Suppressor macrophage (primary cell): ENCODE measurements around the gene PDE4D.

ENCODE experiments used
- DNase-seq, 4 experiments: peaks; one replicate each; pipeline ENCODE4 v3.0.0-alpha.2; 2020 to 2022

The PDE4D gene

DNA sequence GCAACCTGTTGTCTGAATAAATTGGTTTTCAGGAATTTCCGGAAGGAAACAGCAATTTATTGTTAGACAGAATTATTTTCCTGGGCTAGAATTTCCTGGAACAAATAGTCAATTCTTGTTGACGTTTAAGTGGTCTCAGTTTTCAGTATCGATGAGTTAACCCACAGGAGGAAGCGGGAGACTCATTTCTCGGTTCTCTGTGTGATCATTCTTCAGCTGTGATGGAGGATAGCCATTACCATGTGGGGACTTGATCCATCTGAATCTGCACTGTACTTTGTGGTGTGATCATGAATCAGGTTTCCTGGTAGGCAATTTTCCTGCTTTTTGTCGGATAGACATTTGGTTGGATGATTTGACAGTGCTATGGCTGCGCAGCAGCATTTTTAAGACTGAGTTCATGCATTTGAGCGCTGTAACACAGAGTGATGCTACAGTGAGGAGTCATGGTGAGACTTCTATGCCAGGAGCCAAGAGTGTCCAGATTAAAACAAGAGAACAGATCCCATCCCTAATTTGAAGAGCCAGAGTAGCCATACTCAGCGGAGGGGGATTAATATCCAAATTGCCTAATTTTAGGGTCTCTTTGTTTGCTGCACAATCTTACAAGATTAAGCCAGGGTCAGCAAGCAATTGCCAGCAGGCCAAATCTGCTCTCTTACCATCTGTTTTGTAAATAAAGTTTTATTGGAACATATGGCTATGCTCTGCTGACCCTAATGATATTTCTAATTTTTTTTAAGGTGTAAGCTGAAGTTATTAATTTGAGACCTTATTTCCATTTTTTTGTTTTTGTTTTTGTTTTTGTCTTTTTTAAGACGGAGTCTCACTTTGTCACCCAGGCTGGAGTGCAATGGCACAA is 954.7 kb downstream of the PDE4D start:
- no peak for DNase-seq

GRCh38 chr5:58937031-58937681 is 956.4 kb downstream of the PDE4D start:
- no peak for DNase-seq

DNA sequence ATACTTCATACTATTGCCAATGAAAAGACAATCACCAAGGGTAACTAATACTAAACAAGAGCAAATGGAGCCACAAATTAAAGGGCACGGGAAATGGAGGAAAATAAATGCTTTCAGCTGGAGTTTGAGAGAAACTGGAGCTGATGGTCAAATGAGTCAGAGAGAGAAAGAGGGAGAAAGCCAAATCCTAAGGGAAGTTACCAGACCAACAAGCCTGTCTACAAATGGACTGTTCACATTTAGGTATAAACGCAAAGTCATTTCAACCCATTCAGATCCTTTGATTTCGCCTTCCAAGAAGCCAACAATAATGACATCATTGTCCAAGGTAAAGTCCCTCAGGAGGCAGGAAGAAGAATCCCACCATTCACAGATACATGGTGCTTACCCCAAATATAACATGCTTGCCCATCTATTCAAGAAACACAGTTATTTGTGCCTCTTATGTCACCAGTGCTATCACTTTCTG is 958.9 kb downstream of the PDE4D start:
- no peak for DNase-seq

GRCh38 chr5:58933891-58934628 is 959.5 kb downstream of the PDE4D start:
- DNase-seq, result no peak

DNA sequence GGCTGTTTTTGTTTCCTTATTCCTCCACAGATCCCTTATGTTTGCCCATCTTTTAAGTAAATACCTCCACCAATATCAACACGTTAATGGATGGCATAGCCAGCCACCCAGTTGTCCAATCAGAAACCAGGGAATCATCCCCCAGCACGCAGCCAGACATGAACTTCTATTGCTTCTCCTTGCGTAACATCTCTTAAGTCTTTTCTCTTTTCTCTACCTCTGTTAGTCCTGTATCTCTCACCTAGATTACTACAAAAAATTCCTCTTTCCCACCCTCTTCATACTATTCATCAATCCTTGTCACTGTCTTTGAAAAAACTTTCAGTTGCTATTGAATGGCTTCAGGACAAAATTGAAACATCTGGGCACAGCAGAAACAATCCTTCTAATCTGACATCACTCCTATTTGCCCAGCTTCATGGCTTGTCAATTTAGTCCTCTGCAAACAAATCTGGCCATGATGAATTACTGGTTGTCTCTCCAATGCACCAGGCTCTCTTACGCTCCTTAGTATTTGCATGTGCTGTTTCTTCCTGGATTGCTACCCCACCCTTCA is 961.4 kb downstream of the PDE4D start:
- no peak for DNase-seq

- no peak for DNase-seq
These were observed 963.0 kb downstream of the PDE4D start for GRCh38 chr5:58930520-58930919.

DNA sequence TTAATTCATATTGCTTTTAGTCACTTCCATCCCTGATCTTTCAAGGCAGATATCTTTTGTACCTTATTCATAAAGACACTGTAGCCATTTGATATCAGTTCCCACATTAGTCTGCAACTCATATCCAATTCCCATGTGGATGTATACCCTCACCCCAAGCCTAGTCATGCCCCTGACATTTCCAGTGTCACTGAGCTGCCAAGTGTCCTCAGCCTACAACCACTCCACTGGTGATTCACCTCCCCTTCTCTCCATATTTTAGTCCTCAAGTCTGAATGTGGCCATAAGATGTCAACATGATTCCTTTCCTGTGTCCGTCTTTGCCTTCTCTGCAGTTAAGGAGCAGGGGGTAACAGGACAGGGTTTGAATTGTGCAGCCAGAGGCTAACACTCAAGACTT is 963.8 kb downstream of the PDE4D start:
- no peak for DNase-seq

DNA sequence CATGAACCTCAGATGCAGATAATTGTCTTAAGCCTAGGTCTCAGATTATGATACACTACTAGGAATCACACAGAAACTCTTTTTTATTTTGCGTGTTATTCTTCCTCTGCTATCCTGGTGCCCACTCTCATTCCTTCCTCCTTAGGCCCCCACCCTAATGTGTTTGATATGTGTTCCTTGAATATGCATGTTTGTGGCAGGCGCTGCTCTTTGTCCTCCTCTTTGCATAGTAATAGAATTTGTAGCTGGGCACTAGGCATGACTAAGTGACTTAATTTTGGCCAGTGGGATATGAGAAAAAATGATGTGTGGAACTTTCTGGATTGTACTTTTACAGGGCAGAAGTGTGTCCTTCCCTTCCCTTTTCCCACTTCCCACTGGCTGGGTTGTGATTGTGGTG is 965.6 kb downstream of the PDE4D start:
- no peak for DNase-seq

DNA sequence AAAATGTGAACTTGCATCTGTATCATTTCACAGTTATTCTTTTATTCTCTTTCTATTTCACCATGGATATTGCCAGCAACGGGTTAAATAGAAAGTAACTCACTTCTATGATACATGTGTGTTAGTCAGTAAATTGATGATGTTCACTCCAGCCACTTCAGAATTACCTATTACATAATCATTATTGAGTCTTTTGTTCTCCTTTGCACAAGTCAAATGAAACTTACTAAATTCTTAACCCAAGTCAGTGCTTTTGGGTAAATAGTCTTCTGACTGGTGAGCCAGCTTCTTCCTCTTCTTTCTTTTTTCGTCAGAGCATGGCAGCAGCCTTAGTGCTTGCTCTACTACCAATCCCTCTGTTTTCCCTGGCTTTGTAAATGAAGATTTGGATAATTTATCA is 966.3 kb downstream of the PDE4D start:
- peak; percentile 6 to 56 (median 50) for DNase-seq

GRCh38 chr5:58926541-58926935 is 967.0 kb downstream of the PDE4D start:
- peak; percentile 5 to 34 (median 20) for DNase-seq

DNA sequence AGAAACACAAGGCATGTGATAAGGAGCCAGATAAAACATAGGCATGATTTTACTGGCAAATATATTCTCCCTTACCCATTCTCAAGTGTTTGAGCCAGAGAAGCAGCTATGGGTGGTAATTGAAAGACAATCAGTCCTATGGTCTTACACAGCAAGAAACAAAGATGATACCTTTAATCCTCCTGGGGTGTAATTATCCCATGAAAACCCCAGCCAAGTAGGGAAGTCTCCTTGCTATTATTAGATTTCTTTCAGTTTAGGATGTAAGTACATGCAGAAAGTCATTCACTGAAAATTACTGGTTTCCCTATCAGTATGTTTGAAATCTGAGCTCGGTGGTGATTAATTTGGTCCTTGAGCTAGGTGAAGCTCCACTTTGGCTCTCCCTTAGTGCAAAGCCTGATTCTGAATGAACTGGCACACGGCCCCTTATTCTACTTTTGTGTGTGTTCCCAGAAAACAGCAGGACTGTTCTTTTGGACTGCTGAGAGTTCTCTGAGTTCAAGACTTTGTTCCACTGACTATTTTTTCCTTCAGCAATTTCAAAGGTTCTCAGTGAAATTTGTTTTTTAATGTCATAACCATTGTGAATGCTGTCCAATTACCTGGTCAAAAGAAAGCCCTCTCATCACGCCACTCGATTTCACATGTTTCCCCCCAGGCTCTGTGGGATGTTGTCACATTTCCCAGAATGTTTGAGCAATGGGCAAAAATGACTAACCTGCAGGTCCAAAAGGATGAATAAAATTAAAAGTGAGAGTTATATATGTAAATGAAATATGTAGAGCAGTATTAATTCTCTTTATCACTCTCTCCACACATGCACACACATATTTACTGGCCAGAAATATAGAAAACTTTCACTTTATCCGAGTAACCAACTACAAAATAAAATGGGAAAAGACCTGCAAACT is 967.6 kb downstream of the PDE4D start:
- no peak for DNase-seq

DNA sequence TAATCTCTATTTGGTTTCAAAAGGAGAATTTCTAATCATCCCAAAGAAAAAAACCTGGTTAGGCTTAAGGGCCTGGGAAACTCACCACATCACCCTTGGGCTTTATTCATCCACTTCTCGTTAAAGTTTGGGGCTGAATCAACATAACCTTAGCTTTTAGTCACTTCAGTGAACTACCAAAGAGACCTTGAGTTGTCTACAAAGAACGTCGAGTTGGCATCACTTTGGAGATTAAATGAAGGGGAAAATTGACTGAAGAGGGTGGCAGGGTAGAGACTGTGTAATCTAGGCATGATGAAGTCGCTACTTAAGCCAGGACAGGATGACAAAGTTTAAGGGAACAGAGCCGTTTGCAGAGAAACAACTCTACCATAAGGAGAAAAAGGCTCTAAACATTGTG is 969.2 kb downstream of the PDE4D start:
- DNase-seq, result no peak

- DNase-seq, result no peak
These were observed 970.2 kb downstream of the PDE4D start for GRCh38 chr5:58923355-58923754.

DNA sequence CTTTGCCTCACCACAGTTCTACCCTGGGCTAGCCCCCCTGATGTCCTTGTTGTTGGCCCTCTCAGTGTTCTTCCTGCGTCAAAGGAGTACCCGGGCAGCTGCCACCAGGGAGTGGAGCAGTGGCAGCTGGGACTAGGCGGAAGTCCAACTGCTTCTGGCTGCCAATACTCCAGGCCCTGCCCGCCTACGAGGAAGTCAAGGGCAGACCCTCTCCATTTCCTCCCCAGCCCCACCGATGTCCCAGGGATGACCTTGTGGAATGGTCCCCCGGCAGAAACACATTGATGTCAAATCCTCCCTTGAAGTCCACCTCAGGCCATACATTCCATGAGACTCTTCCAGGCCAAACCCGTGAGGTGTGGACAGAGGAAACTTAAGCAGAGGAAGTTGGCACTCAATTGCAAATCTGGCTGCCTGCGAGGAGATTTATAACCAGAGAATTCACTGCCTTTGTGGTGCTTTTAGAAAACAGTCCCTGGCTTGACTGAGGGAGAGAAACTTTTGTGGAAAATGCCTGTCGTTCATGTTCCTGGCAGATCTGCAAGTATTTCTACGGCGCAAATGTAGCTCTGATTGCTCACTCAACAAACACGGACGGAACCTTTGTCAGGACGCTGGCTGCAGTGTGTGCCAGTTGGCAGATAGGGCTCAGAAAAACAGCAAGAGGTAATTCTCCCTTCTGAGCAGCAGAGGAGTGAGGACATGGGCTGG is 970.9 kb downstream of the PDE4D start:
- peak in 1 of 4 experiments; percentile 22 for DNase-seq

DNA sequence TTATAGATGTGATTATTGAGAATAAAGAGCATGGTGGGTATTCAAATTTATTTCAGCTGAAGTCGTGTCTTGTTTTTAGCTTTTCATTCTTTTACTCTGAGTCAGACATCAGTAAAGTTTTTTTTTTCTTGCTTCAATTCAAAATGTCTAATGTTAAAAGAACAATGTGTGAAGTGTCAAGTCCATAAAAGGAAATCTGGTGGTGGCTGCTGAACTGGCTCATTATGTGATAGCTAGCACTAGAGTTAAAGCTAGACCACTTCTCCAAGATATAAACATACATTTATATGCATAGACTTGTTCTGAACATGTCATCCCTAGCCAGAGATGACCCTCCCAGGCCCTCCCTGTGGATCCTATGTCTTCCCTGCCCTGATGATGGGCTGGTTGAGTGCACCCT is 972.4 kb downstream of the PDE4D start:
- no peak for DNase-seq

GRCh38 chr5:58919833-58920232 is 973.7 kb downstream of the PDE4D start:
- DNase-seq, result no peak
